SK-N-SH (cell line): Measurements from ENCODE around the gene MSH4. TPM values are rescaled to one million over a fixed set of nuclear protein-coding genes. Genes with fewer than 3 reads are reported as not detected.
A peak's percentile ranks its signal among the peaks of the same experiment; 100 is the strongest.
"Not testable (repeated sequence)": the region's sequence is repeated elsewhere in the genome, so short reads cannot be mapped to it uniquely, and the experiment has no call there.

Experiments used
- CTCF ChIA-PET: fragments of 300-600, 350-600 bp; formaldehyde crosslinking; extraction: SDS; loops from one replicate; lab custom pipeline; 2021; lab: Yijun Ruan, JAX
- POLR2A ChIA-PET: fragments of 350-600 bp; sonication (Branson Sonifier 250); formaldehyde crosslinking; extraction: SDS; loops from one replicate; lab custom pipeline; 2020; ENCODE audit warnings: antibody characterized with exemption, inconsistent platforms; lab: Yijun Ruan, JAX
- DNase-seq: peaks from one replicate; pipeline ENCODE4 v3.0.0; 2012
- H2AFZ ChIP-seq: fragments of 200-600 bp; sonication (generic); 2 replicates; pipeline ENCODE4 v1.8.1; 2016; ENCODE audit warnings: antibody characterized with exemption, mild to moderate bottlenecking, low read depth
- H3F3A ChIP-seq: fragments of 200-600 bp; sonication (generic); replicated peaks from 2 replicates; pipeline ENCODE3; 2016; ENCODE audit warnings: antibody characterized with exemption, mild to moderate bottlenecking; ENCODE audit not compliant: insufficient read depth
- H3K27ac ChIP-seq, 2 experiments: fragments of 200-500 bp in 1 of 2; fragments of 200-600 bp in 1 of 2; sonication (Bioruptor generic) in 1 of 2; sonication (generic), shearing (Covaris generic) in 1 of 2; 2 replicates each; pipeline versions ENCODE4 v1.5.1 to v1.6.1; 2014 to 2016; ENCODE audit warnings: low read depth in 2 of 2, inconsistent platforms in 1 of 2, low read length in 1 of 2, mild to moderate bottlenecking in 1 of 2, mixed read lengths in 1 of 2
- H3K27me3 ChIP-seq: fragments of 200-600 bp; sonication (generic), shearing (Covaris generic); 2 replicates; pipeline ENCODE4 v1.6.1; 2016; ENCODE audit warnings: mixed run types; ENCODE audit not compliant: insufficient read depth
- H3K36me3 ChIP-seq, 2 experiments: fragments of 200-500 bp in 1 of 2; fragments of 200-600 bp in 1 of 2; sonication (Bioruptor generic) in 1 of 2; sonication (generic) in 1 of 2; replicated peaks in 1 of 2; 2 replicates each; pipeline versions ENCODE3 to v1.5.1; 2014 to 2016; ENCODE audit warnings: low read length in 1 of 2, mild to moderate bottlenecking in 1 of 2; ENCODE audit not compliant: insufficient read depth in 2 of 2, control insufficient read depth in 1 of 2
- H3K4me1 ChIP-seq, 2 experiments: fragments of 200-500 bp in 1 of 2; fragments of 200-600 bp in 1 of 2; sonication (Bioruptor generic) in 1 of 2; sonication (generic), shearing (Covaris generic) in 1 of 2; 2 replicates each; pipeline versions ENCODE4 v1.5.1 to v1.6.1; 2014 to 2016; ENCODE audit warnings: low read depth in 1 of 2, low read length in 1 of 2, mixed run types in 1 of 2; ENCODE audit not compliant: insufficient read depth in 2 of 2, control insufficient read depth in 1 of 2
- H3K4me2 ChIP-seq: fragments of 200-600 bp; sonication (generic), shearing (Covaris generic); 2 replicates; pipeline ENCODE4 v1.6.1; 2017; ENCODE audit warnings: mixed run types
- H3K4me3 ChIP-seq, 2 experiments: fragments of 200-500 bp in 1 of 2; fragments of 200-600 bp in 1 of 2; sonication (Bioruptor generic) in 1 of 2; sonication (generic), shearing (Covaris generic) in 1 of 2; 2 replicates each; pipeline versions ENCODE4 v1.5.1 to v1.8.1; 2014 to 2016; ENCODE audit warnings: low read depth in 2 of 2, inconsistent platforms in 1 of 2, low read length in 1 of 2, mild to moderate bottlenecking in 1 of 2, mixed read lengths in 1 of 2, moderate library complexity in 1 of 2
- H3K79me2 ChIP-seq: fragments of 200-600 bp; sonication (generic); 2 replicates; pipeline ENCODE4 v1.8.1; 2017; ENCODE audit warnings: mild to moderate bottlenecking; ENCODE audit not compliant: insufficient read depth
- H3K9ac ChIP-seq: fragments of 200-600 bp; sonication (generic); 2 replicates; pipeline ENCODE4 v1.6.1; 2017; ENCODE audit warnings: mixed run types
- H3K9me2 ChIP-seq: fragments of 200-600 bp; sonication (generic); 2 replicates; pipeline ENCODE4 v1.6.1; 2017; ENCODE audit warnings: mixed run types
- H3K9me3 ChIP-seq: fragments of 200-600 bp; sonication (generic); 2 replicates; pipeline ENCODE4 v1.6.1; 2017; ENCODE audit warnings: mixed run types, mild to moderate bottlenecking, moderate library complexity
- H4K20me1 ChIP-seq: fragments of 200-600 bp; sonication (generic); 2 replicates; pipeline ENCODE4 v1.6.1; 2017; ENCODE audit warnings: mild to moderate bottlenecking, mixed run types; ENCODE audit not compliant: insufficient read depth
- CTCF ChIP-seq: fragments of 200-600 bp; sonication (generic); IDR thresholded peaks from 2 replicates; pipeline ENCODE4 v1.6.1; 2017; ENCODE audit warnings: antibody characterized with exemption, mild to moderate bottlenecking, moderate library complexity
- JUND ChIP-seq: IDR thresholded peaks from 2 replicates; pipeline ENCODE4 v1.4.0; 2012
- MAX ChIP-seq: IDR thresholded peaks from 2 replicates; pipeline ENCODE4 v1.4.0; 2012; ENCODE audit warnings: low read depth
- MEF2A ChIP-seq: IDR thresholded peaks from 2 replicates; pipeline ENCODE4 v1.4.0; 2012; ENCODE audit warnings: low read depth, borderline replicate concordance
- POLR2AphosphoS5 ChIP-seq: IDR thresholded peaks from 2 replicates; pipeline ENCODE4 v1.6.1; 2012; ENCODE audit warnings: low read depth, low read length
- RXRA ChIP-seq: IDR thresholded peaks from 2 replicates; pipeline ENCODE4 v1.4.0; 2012; ENCODE audit warnings: low read depth, mild to moderate bottlenecking, borderline replicate concordance
- SMC3 ChIP-seq: IDR thresholded peaks from 2 replicates; pipeline ENCODE4 v1.6.1; 2012; ENCODE audit warnings: low read depth, low read length, improper control_type of control experiment
- TCF12 ChIP-seq: IDR thresholded peaks from 2 replicates; pipeline ENCODE4 v1.4.0; 2012
- TEAD4 ChIP-seq: IDR thresholded peaks from 2 replicates; pipeline ENCODE4 v1.4.0; 2012; ENCODE audit warnings: mild to moderate bottlenecking, borderline replicate concordance; ENCODE audit not compliant: insufficient read depth
- USF1 ChIP-seq: IDR thresholded peaks from 2 replicates; pipeline ENCODE4 v1.4.0; 2012; ENCODE audit warnings: low read depth, borderline replicate concordance
- USF2 ChIP-seq: fragments of 150-350 bp; IDR thresholded peaks from 2 replicates; pipeline ENCODE4 v1.6.1; 2017; ENCODE audit warnings: antibody characterized with exemption, low read length, low read depth, borderline replicate concordance
- WGBS: methylation state at CpG from one replicate; pipeline ENCODE4 v1.1.6; 2017; ENCODE audit warnings: low lambda C conversion rate; 5-methylcytosine and 5-hydroxymethylcytosine counted together
- polyA plus RNA-seq, 3 experiments: library from polyadenylated mRNA; depleted of rRNA; stranded (reverse); fragments of >200 nt; gene quantifications; 2 replicates each; pipeline ENCODE4 v1.2.3, GENCODE V29; 2012

MSH4 gene
- polyA plus RNA-seq, 1 of the 3 experiments (the other 2 are of a cell fraction): not detected

- WGBS: 49% methylated on average over 4 of the region's 4 CpGs
- CTCF ChIA-PET, H3K9me2 ChIP-seq, H3K9me3 ChIP-seq, H3F3A ChIP-seq, H3K4me3 ChIP-seq, H3K36me3 ChIP-seq, DNase-seq, H3K4me1 ChIP-seq, H3K27me3 ChIP-seq, H3K4me2 ChIP-seq, POLR2A ChIA-PET, H3K27ac ChIP-seq, H3K79me2 ChIP-seq, H2AFZ ChIP-seq, H4K20me1 ChIP-seq, H3K9ac ChIP-seq: not testable (repeated sequence)
Measured at GRCh38 chr1:75780183-75780582, 16.5 kb upstream of the MSH4 start.

- H3K27ac ChIP-seq, H3K4me3 ChIP-seq, CTCF ChIA-PET, H2AFZ ChIP-seq, H3K4me2 ChIP-seq, H3K9me3 ChIP-seq, H3K9ac ChIP-seq, POLR2A ChIA-PET, H3K4me1 ChIP-seq, H3K27me3 ChIP-seq, H3F3A ChIP-seq, H3K9me2 ChIP-seq, DNase-seq: not testable (repeated sequence)
- Histone ChIP-seq H3K36me3 (peaks cover 14 to 20% of the 10 kb centered on the region in 2 experiments), H3K79me2 (peaks cover 29% of the 10 kb centered on the region), H4K20me1 (peaks cover 22% of the 10 kb centered on the region)
- 83% methylated on average over 4 of the region's 4 CpGs for WGBS
Measured at GRCh38 chr1:75783920-75784319, 12.8 kb upstream of the MSH4 start.

GRCh38 chr1:75785320-75785982 lies 11.2 kb upstream of the MSH4 start:
- ChIA-PET CTCF (interaction anchor here (1.2 kb wide), 1 partner anchor 520 kb away, joined by 3 read pairs; no protein-coding TSS in a partner anchor), POLR2A (interaction anchor here (0.5 to 1.6 kb wide), 5 partner anchors 10 to 339 kb away, joined by 3 to 8 read pairs (median 3); partner anchors contain the start of genes ACADM and MSH4)
- no peaks in the 10 kb centered on the region for H3K9me3 ChIP-seq
- H3K4me1 ChIP-seq: peaks cover 4 to 8% of the 10 kb centered on the region in 2 experiments; a peak in 3 of 4 replicates
- peak overlapping the region; percentile 92 for H3K9ac ChIP-seq
- peaks cover 44% of the 10 kb centered on the region for H3K79me2 ChIP-seq
- DNase-seq: no peak
- H4K20me1 ChIP-seq: peaks cover 38% of the 10 kb centered on the region
- peaks cover 21% of the 10 kb centered on the region for H3F3A ChIP-seq
- peak overlapping the region; percentile 66 to 92 for H3K27ac ChIP-seq
- H3K4me3 ChIP-seq: peak overlapping the region; percentile 62 to 74
- H2AFZ ChIP-seq: peak overlapping the region; percentile 91
- 14% methylated on average over 9 of the region's 9 CpGs for WGBS
- no peaks in the 10 kb centered on the region for H3K9me2 ChIP-seq
- H3K4me2 ChIP-seq: peak overlapping the region; percentile 78
- no peaks in the 10 kb centered on the region for H3K27me3 ChIP-seq
- TF ChIP-seq SMC3 (no peak), CTCF (no peak), USF1 (no peak), TCF12 (no peak), RXRA (no peak), TEAD4 (no peak), MAX (no peak), USF2 (no peak), POLR2AphosphoS5 (no peak), JUND (no peak), MEF2A (no peak)
- peaks cover 29 to 34% of the 10 kb centered on the region in 2 experiments for H3K36me3 ChIP-seq
